Gastroesophageal sphincter (tissue), 4 donors: ENCODE data around the gene DSG4. TPM values are rescaled to one million over a fixed set of nuclear protein-coding genes. Genes with fewer than 3 reads are reported as not detected.

Experiments
- ATAC-seq: fragments of 150-250 bp; one replicate; pipeline ENCODE4 v1.9.1; 2016; ENCODE audit warnings: mild to moderate bottlenecking, moderate library complexity
- H3K27ac ChIP-seq, 4 donors: fragments of 200-600 bp; sonication (generic) in 3 of 4; 1 replicate in 3 of 4; 2 replicates in 1 of 4; pipeline ENCODE4 v1.5.1; 2016 to 2019
- H3K27me3 ChIP-seq: fragments of 200-600 bp; sonication (generic); one replicate; pipeline ENCODE4 v1.5.1; 2019
- H3K36me3 ChIP-seq, 2 donors: fragments of 200-600 bp; sonication (generic); one replicate each; pipeline ENCODE4 v1.5.1; 2019; ENCODE audit warnings: control low read depth in 1 of 2
- H3K4me1 ChIP-seq, 3 donors: fragments of 200-600 bp; sonication (generic); 1 replicate in 2 of 3; 2 replicates in 1 of 3; pipeline ENCODE4 v1.5.1; 2016 to 2019; ENCODE audit warnings: control low read depth in 2 of 3
- H3K4me3 ChIP-seq, 2 donors: fragments of 200-600 bp; sonication (generic); one replicate each; pipeline ENCODE4 v1.5.1; 2019; ENCODE audit warnings: mild to moderate bottlenecking in 1 of 2, moderate library complexity in 1 of 2
- H3K9me3 ChIP-seq, 3 donors: fragments of 200-600 bp; sonication (generic); one replicate each; pipeline ENCODE4 v1.5.1; 2017 to 2019; ENCODE audit warnings: control low read depth in 2 of 3
- EP300 ChIP-seq: sonication (generic); formaldehyde crosslinking; IDR thresholded peaks from one replicate; pipeline ENCODE4 v1.6.1; 2017; ENCODE audit warnings: antibody characterized with exemption, mild to moderate bottlenecking
- POLR2A ChIP-seq, 2 donors: fragments of 450-650 bp; IDR thresholded peaks; one replicate each; pipeline ENCODE4 v1.6.1; 2017; ENCODE audit warnings: antibody characterized with exemption in 2 of 2, mild to moderate bottlenecking in 2 of 2, moderate library complexity in 1 of 2
- POLR2AphosphoS5 ChIP-seq: sonication (generic); formaldehyde crosslinking; IDR thresholded peaks from one replicate; pipeline ENCODE4 v1.6.1; 2017; ENCODE audit warnings: antibody characterized with exemption
- WGBS, 2 donors: methylation state at CpG; one replicate each; pipeline ENCODE4 v1.1.5; 2018; ENCODE audit warnings: low coverage in 1 of 2; 5-methylcytosine and 5-hydroxymethylcytosine counted together
- small RNA-seq, 4 donors: library from RNA; depleted of rRNA; stranded (forward); fragments of <200 nt; gene quantifications; one replicate each; pipeline ENCODE3, GENCODE V24; 2016
- total RNA-seq, 4 donors: library from RNA; depleted of rRNA; stranded (reverse); fragments of >200 nt; gene quantifications; one replicate each; pipeline ENCODE4 v1.1.0, GENCODE V29; 2016
- TF ChIP-seq, protein P1 (sequence below), 4 experiments: fragments of 200-600 bp in 2 of 4; fragments of 450-650 bp in 2 of 4; sonication (generic) in 1 of 4; IDR thresholded peaks; one replicate each; pipeline ENCODE4 v1.5.1; 2017 to 2019; ENCODE audit warnings: antibody characterized with exemption in 4 of 4, mild to moderate bottlenecking in 2 of 4, moderate library complexity in 2 of 4

Gene DSG4
- total RNA-seq, 4 donors from 2014 or later = not detected

GRCh38 chr18:31450409-31450808 lies 73.8 kb downstream of the DSG4 start:
- ATAC-seq = no peak
- H3K36me3 ChIP-seq = no peaks in the 10 kb centered on the region
- no peaks in the 10 kb centered on the region for H3K4me1 ChIP-seq
- no peaks in the 10 kb centered on the region for H3K27me3 ChIP-seq
- no peaks in the 10 kb centered on the region for H3K9me3 ChIP-seq
- no peak for TF ChIP-seq POLR2AphosphoS5
- no peak for TF ChIP-seq EP300
- TF ChIP-seq POLR2A (IDR thresholded peaks at IDR 0.05) = no peak
- TF ChIP-seq, protein P1, sequence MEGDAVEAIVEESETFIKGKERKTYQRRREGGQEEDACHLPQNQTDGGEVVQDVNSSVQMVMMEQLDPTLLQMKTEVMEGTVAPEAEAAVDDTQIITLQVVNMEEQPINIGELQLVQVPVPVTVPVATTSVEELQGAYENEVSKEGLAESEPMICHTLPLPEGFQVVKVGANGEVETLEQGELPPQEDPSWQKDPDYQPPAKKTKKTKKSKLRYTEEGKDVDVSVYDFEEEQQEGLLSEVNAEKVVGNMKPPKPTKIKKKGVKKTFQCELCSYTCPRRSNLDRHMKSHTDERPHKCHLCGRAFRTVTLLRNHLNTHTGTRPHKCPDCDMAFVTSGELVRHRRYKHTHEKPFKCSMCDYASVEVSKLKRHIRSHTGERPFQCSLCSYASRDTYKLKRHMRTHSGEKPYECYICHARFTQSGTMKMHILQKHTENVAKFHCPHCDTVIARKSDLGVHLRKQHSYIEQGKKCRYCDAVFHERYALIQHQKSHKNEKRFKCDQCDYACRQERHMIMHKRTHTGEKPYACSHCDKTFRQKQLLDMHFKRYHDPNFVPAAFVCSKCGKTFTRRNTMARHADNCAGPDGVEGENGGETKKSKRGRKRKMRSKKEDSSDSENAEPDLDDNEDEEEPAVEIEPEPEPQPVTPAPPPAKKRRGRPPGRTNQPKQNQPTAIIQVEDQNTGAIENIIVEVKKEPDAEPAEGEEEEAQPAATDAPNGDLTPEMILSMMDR (IDR thresholded peaks at IDR 0.05) = no peak
- no peak overlapping the region for H3K27ac ChIP-seq
- no peak overlapping the region for H3K4me3 ChIP-seq

GRCh38 chr18:31451625-31452024 lies 75.0 kb downstream of the DSG4 start:
- Histone ChIP-seq H3K4me3 (no peak overlapping the region), H3K36me3 (no peaks in the 10 kb centered on the region), H3K4me1 (no peaks in the 10 kb centered on the region), H3K9me3 (no peaks in the 10 kb centered on the region), H3K27ac (no peak overlapping the region), H3K27me3 (no peaks in the 10 kb centered on the region)
- TF ChIP-seq, protein P1 (IDR thresholded peaks at IDR 0.05) = no peak
- TF ChIP-seq EP300 = no peak
- no peak for TF ChIP-seq POLR2A (IDR thresholded peaks at IDR 0.05)
- no peak for TF ChIP-seq POLR2AphosphoS5
- WGBS, 2 donors = 83 to 86% methylated on average over 1 of the region's 1 CpG
- ATAC-seq = no peak

- no peak overlapping the region for H3K4me3 ChIP-seq
- no peaks in the 10 kb centered on the region for H3K9me3 ChIP-seq
- no peak for TF ChIP-seq EP300
- TF ChIP-seq, protein P1 (IDR thresholded peaks at IDR 0.05) = no peak
- TF ChIP-seq POLR2A (IDR thresholded peaks at IDR 0.05) = no peak
- TF ChIP-seq POLR2AphosphoS5 = no peak
- no peak for ATAC-seq
- H3K36me3 ChIP-seq = no peaks in the 10 kb centered on the region
- H3K27me3 ChIP-seq = no peaks in the 10 kb centered on the region
- 60 to 63% methylated on average over 3 of the region's 3 CpGs for WGBS, 2 donors
- H3K4me1 ChIP-seq = no peaks in the 10 kb centered on the region
- no peak overlapping the region for H3K27ac ChIP-seq
Observed at GRCh38 chr18:31454066-31454708, 77.6 kb downstream of the DSG4 start.

Small RNA genes within 50 kb of the gene (small RNA-seq; reads per million reads assigned to genes)
- gene RF00019 = 0 reads per million in 4 donors
- 0 reads per million in 4 donors for gene RNU6-167P

Other genes with a start within 250 kb of the DSG4 start
- gene DSC1, start 213.9 kb upstream of the DSG4 start, total RNA-seq = not detected
- under 1 TPM in 2 of 4 donors, not detected in 2; 0.20 to 0.31 TPM for gene DSG1, start 58.6 kb upstream of the DSG4 start, total RNA-seq
- gene DSG3, start 71.0 kb downstream of the DSG4 start, total RNA-seq = 10 to 100 TPM in 1 of 4 donors, 1 to 10 TPM in 1, under 1 TPM in 2; 0.27 to 34.1 (median 1.5) TPM
- gene DSG2, start 121.4 kb downstream of the DSG4 start, total RNA-seq = 10 to 100 TPM in 1 of 4 donors, 1 to 10 TPM in 3; 1.4 to 11.4 (median 2.8) TPM
- gene TTR, start 215.1 kb downstream of the DSG4 start, total RNA-seq = not detected